ENCODE results near the gene GMPR2. TPM values are rescaled to one million over a fixed set of nuclear protein-coding genes. Genes with fewer than 3 reads are reported as not detected.

Gene GMPR2
- total and polyA plus RNA-seq, 3 donors from 2014 or later = 30.0 to 49.9 (median 42.2) TPM

DNA sequence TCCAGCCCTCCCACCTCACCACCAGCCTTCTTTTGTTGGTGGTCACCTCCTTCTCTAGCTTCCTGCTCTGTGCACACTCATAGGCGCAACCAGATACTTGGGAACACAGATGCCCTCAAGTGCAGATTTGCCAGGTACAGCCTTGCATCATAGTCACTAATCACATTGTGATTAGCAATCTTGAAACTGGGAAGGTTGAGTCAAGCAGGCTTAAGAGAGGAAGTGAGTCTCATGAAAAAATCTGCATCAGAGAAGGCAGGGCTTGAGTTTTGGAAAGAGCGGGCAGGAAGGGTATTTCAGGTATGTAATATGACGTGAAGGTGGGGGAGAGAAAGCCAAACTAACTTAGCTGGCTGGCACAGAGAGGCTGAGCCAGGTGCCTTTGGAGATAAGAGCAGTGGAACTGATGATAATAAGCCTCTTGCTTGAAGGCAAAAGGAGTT lies 41.4 kb downstream of the GMPR2 start:
- Histone ChIP-seq H3K4me1 (peaks cover 7% of the 10 kb centered on the region), H3K27me3 (no peaks in the 10 kb centered on the region), H3K27ac (no peak overlapping the region), H3K36me3 (ENCODE audit: low read depth, missing control alignments) (no peaks in the 10 kb centered on the region), H3K9me3 (no peaks in the 10 kb centered on the region), H3K4me3 (no peak overlapping the region)
- WGBS, 2 donors = 84 to 86% methylated on average over 3 of the region's 3 CpGs
- TF ChIP-seq, protein P1, sequence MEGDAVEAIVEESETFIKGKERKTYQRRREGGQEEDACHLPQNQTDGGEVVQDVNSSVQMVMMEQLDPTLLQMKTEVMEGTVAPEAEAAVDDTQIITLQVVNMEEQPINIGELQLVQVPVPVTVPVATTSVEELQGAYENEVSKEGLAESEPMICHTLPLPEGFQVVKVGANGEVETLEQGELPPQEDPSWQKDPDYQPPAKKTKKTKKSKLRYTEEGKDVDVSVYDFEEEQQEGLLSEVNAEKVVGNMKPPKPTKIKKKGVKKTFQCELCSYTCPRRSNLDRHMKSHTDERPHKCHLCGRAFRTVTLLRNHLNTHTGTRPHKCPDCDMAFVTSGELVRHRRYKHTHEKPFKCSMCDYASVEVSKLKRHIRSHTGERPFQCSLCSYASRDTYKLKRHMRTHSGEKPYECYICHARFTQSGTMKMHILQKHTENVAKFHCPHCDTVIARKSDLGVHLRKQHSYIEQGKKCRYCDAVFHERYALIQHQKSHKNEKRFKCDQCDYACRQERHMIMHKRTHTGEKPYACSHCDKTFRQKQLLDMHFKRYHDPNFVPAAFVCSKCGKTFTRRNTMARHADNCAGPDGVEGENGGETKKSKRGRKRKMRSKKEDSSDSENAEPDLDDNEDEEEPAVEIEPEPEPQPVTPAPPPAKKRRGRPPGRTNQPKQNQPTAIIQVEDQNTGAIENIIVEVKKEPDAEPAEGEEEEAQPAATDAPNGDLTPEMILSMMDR (IDR thresholded peaks at IDR 0.05) = no peak
- no peak for TF ChIP-seq POLR2A (IDR thresholded peaks at IDR 0.05)
- intact Hi-C loops (cut with DNase I; ENCODE audit: low total_unique reads) = no loop called here
- DNase-seq = no peak

DNA sequence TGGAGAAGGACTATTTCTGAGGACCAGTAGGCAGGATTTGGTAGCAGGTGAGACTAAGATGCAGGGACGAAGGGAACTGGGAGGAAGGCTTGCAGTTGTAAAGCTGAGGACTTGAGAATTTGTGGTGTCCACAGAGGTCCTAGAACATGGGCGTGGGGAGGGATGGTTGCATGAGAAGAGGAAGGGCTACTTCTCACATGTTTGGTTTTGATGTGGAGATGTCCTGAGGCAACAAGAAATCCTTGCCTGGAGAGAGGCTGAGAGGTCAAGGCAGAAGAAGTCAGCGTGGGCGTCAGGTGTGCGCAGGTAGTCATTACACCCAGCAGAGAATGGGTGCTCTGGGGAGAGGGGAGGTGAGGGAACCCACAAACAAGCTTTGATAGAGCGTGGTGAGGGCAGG lies 44.3 kb downstream of the GMPR2 start:
- no peak for TF ChIP-seq POLR2A (IDR thresholded peaks at IDR 0.05)
- TF ChIP-seq, protein P1 (IDR thresholded peaks at IDR 0.05) = no peak

DNA sequence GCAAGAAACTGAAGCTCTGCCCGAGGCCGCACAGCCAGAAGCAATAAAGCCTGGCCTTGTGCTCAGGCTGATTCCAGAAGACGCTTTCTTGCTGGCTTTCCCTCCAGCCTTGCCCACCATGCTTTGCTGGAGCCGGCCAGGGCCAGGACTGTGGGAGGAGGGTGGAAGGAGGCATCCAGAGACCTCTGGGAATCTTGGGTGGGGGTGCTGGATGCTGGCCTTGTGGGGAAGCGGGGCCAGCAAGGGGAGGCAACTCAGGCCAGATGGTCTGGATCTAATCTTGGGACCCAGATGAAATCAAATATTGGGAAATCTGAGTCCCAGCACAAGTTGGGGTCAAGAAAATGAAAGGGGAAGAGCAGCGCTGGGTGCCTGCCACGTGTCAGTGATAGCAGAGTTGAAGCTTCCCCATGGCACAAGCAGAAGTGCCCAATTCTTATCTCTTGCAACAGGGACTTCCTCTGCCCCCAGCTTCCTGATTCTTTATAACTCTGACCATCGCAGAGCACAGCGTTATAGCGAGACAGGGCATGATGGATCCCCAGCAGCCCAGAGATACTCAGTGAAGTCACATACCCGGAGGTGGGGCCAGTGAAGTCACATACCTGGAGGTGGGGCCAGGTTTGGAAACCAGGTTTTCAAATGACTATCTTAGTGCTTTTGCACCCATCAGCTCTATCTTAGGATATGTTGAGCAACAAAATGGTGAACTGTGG lies 45.0 kb downstream of the GMPR2 start:
- H3K27ac ChIP-seq = no peak overlapping the region
- no peak for DNase-seq
- 84 to 87% methylated on average over 11 of the region's 11 CpGs for WGBS, 2 donors
- no peak for TF ChIP-seq POLR2A (IDR thresholded peaks at IDR 0.05)
- TF ChIP-seq, protein P1 (IDR thresholded peaks at IDR 0.05) = no peak
- H3K36me3 ChIP-seq (ENCODE audit: low read depth, missing control alignments) = no peaks in the 10 kb centered on the region
- no peaks in the 10 kb centered on the region for H3K4me1 ChIP-seq
- H3K27me3 ChIP-seq = no peaks in the 10 kb centered on the region
- intact Hi-C loops (cut with DNase I; ENCODE audit: low total_unique reads) = no loop called here
- no peaks in the 10 kb centered on the region for H3K9me3 ChIP-seq
- H3K4me3 ChIP-seq = no peak overlapping the region

More for the DNA sequence above, 44.3 kb downstream of the GMPR2 start:
- Histone ChIP-seq H3K27ac (no peak overlapping the region), H3K27me3 (no peaks in the 10 kb centered on the region), H3K36me3 (ENCODE audit: low read depth, missing control alignments) (no peaks in the 10 kb centered on the region), H3K4me1 (no peaks in the 10 kb centered on the region), H3K9me3 (no peaks in the 10 kb centered on the region), H3K4me3 (no peak overlapping the region)
- no peak for DNase-seq
- whole genome bisulfite sequencing, 2 donors = 88 to 90% methylated on average over 6 of the region's 6 CpGs
- intact Hi-C loops (cut with DNase I; ENCODE audit: low total_unique reads) = no loop called here

DNA sequence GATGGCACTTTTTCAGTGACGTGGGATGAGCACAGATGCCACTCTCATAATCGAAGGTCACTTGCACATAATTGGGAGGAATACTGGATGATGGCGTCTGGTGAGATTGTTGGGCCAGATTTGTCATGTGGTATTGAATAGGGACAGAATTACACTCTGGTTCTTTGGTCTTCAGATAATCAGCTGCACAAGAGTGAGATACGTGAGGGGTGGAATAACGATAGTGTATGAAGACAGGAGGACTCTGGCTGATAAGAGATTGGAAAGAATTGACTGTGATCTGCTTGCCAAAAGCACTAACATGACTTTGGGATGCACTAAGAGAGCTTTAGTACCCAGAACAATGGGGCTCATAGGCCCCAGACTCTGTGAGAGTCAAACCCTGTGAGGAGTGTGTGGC lies 45.7 kb downstream of the GMPR2 start:
- no peaks in the 10 kb centered on the region for H3K4me1 ChIP-seq
- intact Hi-C loops (cut with DNase I; ENCODE audit: low total_unique reads) = no loop called here
- no peaks in the 10 kb centered on the region for H3K9me3 ChIP-seq
- H3K36me3 ChIP-seq (ENCODE audit: low read depth, missing control alignments) = no peaks in the 10 kb centered on the region
- no peak overlapping the region for H3K27ac ChIP-seq
- no peak overlapping the region for H3K4me3 ChIP-seq
- H3K27me3 ChIP-seq = no peaks in the 10 kb centered on the region
- no peak for DNase-seq
- 89 to 90% methylated on average over 5 of the region's 5 CpGs for WGBS, 2 donors
- TF ChIP-seq, protein P1 (IDR thresholded peaks at IDR 0.05) = no peak

All from testis (tissue), 3 donors.